IMR-90 (cell line): ENCODE measurements around the gene NRXN2. TPM values are rescaled to one million over a fixed set of nuclear protein-coding genes. Genes with fewer than 3 reads are reported as not detected.

Source experiments
- ATAC-seq: fragments of 200-7000 bp; cut with Tn5 transposase; 2 replicates; pipeline ENCODE4 v1.9.1; 2020; ENCODE audit warnings: low read depth, mild to moderate bottlenecking, moderate library complexity
- BruUV-seq: library from RNA; stranded (reverse); fragments of 400-500 nt; replicated peaks from 2 replicates; lab custom pipeline; 2021; lab: Mats Ljungman, UMichigan
- CTCF ChIA-PET: fragments of 300-600 bp; formaldehyde crosslinking; extraction: SDS; loops from one replicate; lab custom pipeline; 2021; ENCODE audit warnings: antibody characterized with exemption; lab: Yijun Ruan, JAX
- POLR2A ChIA-PET: fragments of 300-600 bp; sonication (Branson Sonifier 250); formaldehyde crosslinking; loops from one replicate; lab custom pipeline; 2022; ENCODE audit warnings: antibody characterized with exemption; ENCODE audit not compliant: unreplicated experiment; lab: Charles Lee
- DNase-seq: peaks from one replicate; pipeline ENCODE4 v3.0.0; 2013
- H2AFZ ChIP-seq: replicated peaks from 2 replicates; pipeline ENCODE3; 2013; ENCODE audit warnings: low read length, mild to moderate bottlenecking; ENCODE audit not compliant: poor library complexity
- H2AK5ac ChIP-seq: 2 replicates; pipeline ENCODE4 v1.6.1; 2013; ENCODE audit warnings: low read depth, low read length, inconsistent platforms
- H2AK9ac ChIP-seq: replicated peaks from 2 replicates; pipeline ENCODE3; 2013; ENCODE audit warnings: mild to moderate bottlenecking, low read depth, low read length, moderate library complexity; ENCODE audit not compliant: poor library complexity
- H2BK120ac ChIP-seq: 2 replicates; pipeline ENCODE4 v1.6.1; 2013; ENCODE audit warnings: low read depth, low read length, inconsistent platforms
- H2BK15ac ChIP-seq: 3 replicates; pipeline ENCODE4 v1.6.1; 2013; ENCODE audit warnings: low read depth, low read length, inconsistent platforms
- H2BK20ac ChIP-seq: 2 replicates; pipeline ENCODE4 v1.6.1; 2013; ENCODE audit warnings: low read depth, mild to moderate bottlenecking, inconsistent platforms, low read length, moderate library complexity
- H2BK5ac ChIP-seq: 2 replicates; pipeline ENCODE4 v1.6.1; 2013; ENCODE audit warnings: mild to moderate bottlenecking, low read depth, low read length, inconsistent platforms; ENCODE audit not compliant: poor library complexity, severe bottlenecking
- H3K14ac ChIP-seq: replicated peaks from 2 replicates; pipeline ENCODE4 v1.6.1; 2013; ENCODE audit warnings: low read depth, low read length, inconsistent platforms
- H3K18ac ChIP-seq: 2 replicates; pipeline ENCODE4 v1.6.1; 2013; ENCODE audit warnings: low read depth, low read length, control low read depth
- H3K23ac ChIP-seq: 2 replicates; pipeline ENCODE4 v1.6.1; 2013; ENCODE audit warnings: low read depth, low read length, inconsistent platforms
- H3K27ac ChIP-seq: 2 replicates; pipeline ENCODE4 v1.5.1; 2013; ENCODE audit warnings: mild to moderate bottlenecking, control low read depth, low read length; ENCODE audit not compliant: insufficient read depth
- H3K27me3 ChIP-seq: 2 replicates; pipeline ENCODE4 v1.6.1; 2013; ENCODE audit warnings: low read length; ENCODE audit not compliant: control insufficient read depth, insufficient read depth
- H3K36me3 ChIP-seq: 2 replicates; pipeline ENCODE4 v1.6.1; 2013; ENCODE audit warnings: low read length, mixed read lengths; ENCODE audit not compliant: control insufficient read depth, insufficient read depth
- H3K4ac ChIP-seq: 2 replicates; pipeline ENCODE4 v1.6.1; 2013; ENCODE audit warnings: low read depth, low read length, inconsistent platforms
- H3K4me1 ChIP-seq: 2 replicates; pipeline ENCODE4 v1.6.1; 2013; ENCODE audit warnings: low read length, mixed read lengths; ENCODE audit not compliant: control insufficient read depth, insufficient read depth
- H3K4me2 ChIP-seq: 2 replicates; pipeline ENCODE4 v1.6.1; 2013; ENCODE audit warnings: low read depth, mild to moderate bottlenecking, control low read depth, low read length, moderate library complexity
- H3K4me3 ChIP-seq: 2 replicates; pipeline ENCODE4 v1.5.1; 2013; ENCODE audit warnings: low read depth, mild to moderate bottlenecking, control low read depth, low read length, moderate library complexity; ENCODE audit not compliant: insufficient read depth
- H3K56ac ChIP-seq: 2 replicates; pipeline ENCODE4 v1.6.1; 2013; ENCODE audit warnings: low read length, inconsistent platforms; ENCODE audit not compliant: insufficient read depth; ENCODE audit errors: extremely low read depth
- H3K79me1 ChIP-seq, 2 experiments: 2 replicates each; pipeline ENCODE4 v1.6.1; 2013; ENCODE audit warnings: low read length in 2 of 2, inconsistent platforms in 1 of 2, low read depth in 1 of 2
- H3K9ac ChIP-seq: 2 replicates; pipeline ENCODE4 v1.6.1; 2013; ENCODE audit warnings: low read depth, low read length, control low read depth
- H3K9me1 ChIP-seq: 2 replicates; pipeline ENCODE4 v1.6.1; 2013; ENCODE audit warnings: low read length, inconsistent platforms; ENCODE audit not compliant: insufficient read depth
- H3K9me3 ChIP-seq: 2 replicates; pipeline ENCODE4 v1.6.1; 2013; ENCODE audit warnings: low read length; ENCODE audit not compliant: control insufficient read depth, insufficient read depth
- H4K20me1 ChIP-seq: 2 replicates; pipeline ENCODE4 v1.6.1; 2013; ENCODE audit warnings: low read length, inconsistent platforms; ENCODE audit not compliant: insufficient read depth
- H4K5ac ChIP-seq: 2 replicates; pipeline ENCODE4 v1.6.1; 2013; ENCODE audit warnings: mild to moderate bottlenecking, low read depth, low read length, control low read depth
- H4K8ac ChIP-seq, 2 experiments: 2 replicates each; pipeline ENCODE4 v1.6.1; 2013; ENCODE audit warnings: low read depth in 2 of 2, low read length in 2 of 2, control low read depth in 1 of 2, inconsistent platforms in 1 of 2
- H4K91ac ChIP-seq: 2 replicates; pipeline ENCODE4 v1.6.1; 2013; ENCODE audit warnings: low read depth, low read length, inconsistent platforms; ENCODE audit not compliant: insufficient read depth
- ELK1 ChIP-seq: fragments of 150-350 bp; IDR thresholded peaks from 2 replicates; pipeline ENCODE4 v1.6.1; 2016; ENCODE audit warnings: low read depth, mild to moderate bottlenecking, low read length, moderate library complexity, borderline replicate concordance
- FOS ChIP-seq: fragments of 150-350 bp; IDR thresholded peaks from 2 replicates; pipeline ENCODE4 v1.6.1; 2016; ENCODE audit warnings: low read depth, low read length
- MAFK ChIP-seq: IDR thresholded peaks from 2 replicates; pipeline ENCODE4 v1.6.1; 2012; ENCODE audit warnings: low read depth, low read length, improper control_type of control experiment
- MXI1 ChIP-seq: IDR thresholded peaks from 2 replicates; pipeline ENCODE4 v1.6.1; 2012; ENCODE audit warnings: low read depth, mild to moderate bottlenecking, low read length, moderate library complexity, borderline replicate concordance
- NFE2L2 ChIP-seq: fragments of 150-350 bp; IDR thresholded peaks from 2 replicates; pipeline ENCODE4 v1.6.1; 2016; ENCODE audit warnings: low read depth, mild to moderate bottlenecking, low read length
- RCOR1 ChIP-seq: IDR thresholded peaks from 2 replicates; pipeline ENCODE4 v1.6.1; 2012; ENCODE audit warnings: mild to moderate bottlenecking, low read length, improper control_type of control experiment; ENCODE audit not compliant: insufficient replicate concordance
- SMC3 ChIP-seq: fragments of 150-350 bp; IDR thresholded peaks from 2 replicates; pipeline ENCODE4 v1.6.1; 2016; ENCODE audit warnings: low read depth, mild to moderate bottlenecking, antibody characterized with exemption, low read length, moderate library complexity
- USF2 ChIP-seq: fragments of 150-350 bp; IDR thresholded peaks from 2 replicates; pipeline ENCODE4 v1.6.1; 2017; ENCODE audit warnings: mild to moderate bottlenecking, antibody characterized with exemption, low read length, low read depth
- WGBS, 2 experiments: methylation state at CpG; one replicate each; pipeline versions ENCODE4 v1.1.5 to v1.1.7; 2013; ENCODE audit warnings: missing lambda C conversion rate in 2 of 2; ENCODE audit not compliant: insufficient read length in 1 of 2; ENCODE audit errors: extremely low coverage in 2 of 2; 5-methylcytosine and 5-hydroxymethylcytosine counted together
- dilution Hi-C: fragments of 300-500 bp; cut with HindIII; formaldehyde crosslinking; loops from one replicate; pipeline ENCODE4 v1.14.3; 2018; ENCODE audit warnings: low sequenced_read_pairs; ENCODE audit not compliant: unreplicated experiment
- in situ Hi-C: fragments of 300-500 bp; cut with MboI; formaldehyde crosslinking; loops from 3 replicates; pipeline ENCODE4 v1.14.3; 2019; ENCODE audit warnings: low sequenced_read_pairs, inconsistent platforms, mixed read lengths
- intact Hi-C: fragments of 100-400 bp; cut with micrococcal nuclease; formaldehyde crosslinking; loops from 2 replicates; pipeline ENCODE4 v1.10.0; 2022
- polyA plus RNA-seq, 3 experiments: library from polyadenylated mRNA; depleted of rRNA; stranded (reverse); fragments of >200 nt; gene quantifications; 2 replicates each; pipeline ENCODE4 v1.2.3, GENCODE V29; 2012; ENCODE audit warnings: low replicate concordance in 1 of 3
- total RNA-seq: library from RNA; depleted of rRNA; stranded (reverse); fragments of >200 nt; gene quantifications from 2 replicates; pipeline ENCODE4 v1.2.3, GENCODE V29; 2012

Gene NRXN2
- total and polyA plus RNA-seq, 2 of the 4 experiments (the other 2 are of a cell fraction) = 0.18 to 0.22 TPM

GRCh38 chr11:64598106-64598796 is 124.7 kb downstream of the NRXN2 start:
- no peak overlapping the region for H2AFZ ChIP-seq
- no peak overlapping the region for H2AK9ac ChIP-seq
- H4K8ac ChIP-seq = no peak overlapping the region
- ATAC-seq (no peak), DNase-seq (no peak)
- no peaks in the 10 kb centered on the region for H3K79me1 ChIP-seq
- H2BK120ac ChIP-seq = no peak overlapping the region
- H3K4me2 ChIP-seq = no peak overlapping the region
- H3K9me3 ChIP-seq = peaks cover 4% of the 10 kb centered on the region
- in situ Hi-C loops = no loop called here
- H4K91ac ChIP-seq = no peak overlapping the region
- no peak overlapping the region for H3K27ac ChIP-seq
- no peaks in the 10 kb centered on the region for H3K4me1 ChIP-seq
- BruUV-seq = no TSS peak
- peaks cover 15% of the 10 kb centered on the region for H3K27me3 ChIP-seq
- H3K4me3 ChIP-seq = no peak overlapping the region
- H2BK20ac ChIP-seq = no peak overlapping the region
- H2BK5ac ChIP-seq = no peak overlapping the region
- no peaks in the 10 kb centered on the region for H4K20me1 ChIP-seq
- intact Hi-C loops = no loop called here
- H3K9ac ChIP-seq = no peak overlapping the region
- H3K14ac ChIP-seq = no peak overlapping the region
- H4K5ac ChIP-seq = no peak overlapping the region
- no peak overlapping the region for H3K18ac ChIP-seq
- H2AK5ac ChIP-seq = no peak overlapping the region
- WGBS, 2 experiments = no CpG with 5 or more reads among the region's 12 CpGs
- POLR2A ChIA-PET = no interaction called here
- no peak overlapping the region for H2BK15ac ChIP-seq
- no peaks in the 10 kb centered on the region for H3K36me3 ChIP-seq
- no peak overlapping the region for H3K23ac ChIP-seq
- no peak overlapping the region for H3K56ac ChIP-seq
- no peak overlapping the region for H3K4ac ChIP-seq
- dilution Hi-C loops = no loop called here
- CTCF ChIA-PET = no interaction called here
- TF ChIP-seq MAFK (no peak), ELK1 (no peak), RCOR1 (no peak), NFE2L2 (no peak), MXI1 (no peak), FOS (no peak), SMC3 (no peak), USF2 (no peak)
- H3K9me1 ChIP-seq = no peaks in the 10 kb centered on the region
